Muscle layer of colon (tissue), 2 donors: Measurements from ENCODE around the gene DDX46.
A peak's percentile ranks its signal among the peaks of the same experiment; 100 is the strongest.
"Not testable (repeated sequence)": the region's sequence is repeated elsewhere in the genome, so short reads cannot be mapped to it uniquely, and the experiment has no call there.

Source experiments
- H3K27ac ChIP-seq: one replicate; pipeline ENCODE4 v1.7.0; 2013; ENCODE audit warnings: low read depth, mild to moderate bottlenecking, low read length, moderate library complexity
- H3K27me3 ChIP-seq, 2 donors: one replicate each; pipeline ENCODE4 v1.7.0; 2013; ENCODE audit warnings: low read length in 2 of 2, mild to moderate bottlenecking in 2 of 2; ENCODE audit not compliant: insufficient read depth in 2 of 2, control insufficient read depth in 1 of 2
- H3K36me3 ChIP-seq: one replicate; pipeline ENCODE4 v1.7.0; 2013; ENCODE audit warnings: mild to moderate bottlenecking, low read length; ENCODE audit not compliant: insufficient read depth
- H3K4me1 ChIP-seq: one replicate; pipeline ENCODE4 v1.7.0; 2013; ENCODE audit warnings: mild to moderate bottlenecking, low read length; ENCODE audit not compliant: insufficient read depth
- H3K4me3 ChIP-seq, 2 donors: one replicate each; pipeline ENCODE4 v1.7.0; 2013; ENCODE audit warnings: low read length in 2 of 2, low read depth in 1 of 2, mild to moderate bottlenecking in 1 of 2, moderate library complexity in 1 of 2
- H3K9ac ChIP-seq: one replicate; pipeline ENCODE4 v1.7.0; 2013; ENCODE audit warnings: low read length
- H3K9me3 ChIP-seq: one replicate; pipeline ENCODE4 v1.7.0; 2013; ENCODE audit warnings: mild to moderate bottlenecking, low read length
- donor health status: abdominal sarcoma.
- donor health status: Adenocarcinoma of cecum.

DDX46 gene

DNA sequence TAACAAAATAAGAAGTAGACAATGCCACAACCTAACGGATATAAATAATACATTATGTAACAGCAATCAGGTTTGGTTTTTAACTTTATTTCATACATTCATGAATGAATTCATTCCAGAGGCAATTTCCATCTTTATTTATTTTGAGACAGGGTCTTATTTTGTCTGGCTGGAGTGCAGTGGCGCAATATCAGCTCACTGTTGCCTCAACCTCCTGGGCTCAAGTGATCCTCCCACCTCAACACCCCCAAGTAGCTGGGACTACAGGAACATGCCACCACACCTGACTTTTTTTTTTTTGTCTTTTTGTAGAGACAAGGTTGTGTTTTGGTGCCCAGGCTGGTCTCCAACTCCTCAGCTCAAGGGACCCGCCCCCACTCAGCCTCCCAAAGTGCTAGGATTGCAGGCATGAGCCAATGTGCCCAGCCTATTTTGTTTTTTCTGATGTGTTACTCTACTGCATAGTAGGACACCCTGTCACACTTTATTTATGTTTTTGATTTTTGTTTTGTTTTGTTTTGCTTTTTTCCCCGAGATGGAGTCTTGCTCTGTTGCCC lies 60.9 kb downstream of the DDX46 start:
- Histone ChIP-seq H3K36me3 (peaks cover 34% of the 10 kb centered on the region), H3K9me3 (no peaks in the 10 kb centered on the region), H3K4me1 (no peaks in the 10 kb centered on the region), H3K4me3 (no peak overlapping the region), H3K27ac (no peak overlapping the region), H3K27me3 (no peaks in the 10 kb centered on the region), H3K9ac (no peak overlapping the region)

DNA sequence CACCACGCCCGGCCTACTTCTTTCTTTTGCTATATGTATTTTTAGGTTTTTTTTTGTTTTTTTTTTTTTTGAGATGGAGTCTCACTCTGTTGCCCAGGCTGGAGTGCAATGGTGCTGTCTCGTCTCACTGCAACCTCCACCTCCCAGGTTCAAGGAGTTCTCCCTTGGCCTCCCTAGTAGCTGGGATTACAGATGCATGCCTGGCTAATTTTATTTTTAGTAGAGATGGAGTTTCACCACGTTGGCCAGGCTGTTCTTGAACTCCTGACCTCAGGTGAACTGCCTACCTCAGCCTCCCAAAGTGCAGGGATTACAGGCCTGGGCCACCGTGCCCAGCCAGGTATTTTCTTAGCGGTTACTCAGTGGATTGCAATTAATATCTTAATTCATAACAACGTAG lies 63.3 kb downstream of the DDX46 start:
- H3K9ac ChIP-seq = no peak overlapping the region
- H3K4me1 ChIP-seq = no peaks in the 10 kb centered on the region

DNA sequence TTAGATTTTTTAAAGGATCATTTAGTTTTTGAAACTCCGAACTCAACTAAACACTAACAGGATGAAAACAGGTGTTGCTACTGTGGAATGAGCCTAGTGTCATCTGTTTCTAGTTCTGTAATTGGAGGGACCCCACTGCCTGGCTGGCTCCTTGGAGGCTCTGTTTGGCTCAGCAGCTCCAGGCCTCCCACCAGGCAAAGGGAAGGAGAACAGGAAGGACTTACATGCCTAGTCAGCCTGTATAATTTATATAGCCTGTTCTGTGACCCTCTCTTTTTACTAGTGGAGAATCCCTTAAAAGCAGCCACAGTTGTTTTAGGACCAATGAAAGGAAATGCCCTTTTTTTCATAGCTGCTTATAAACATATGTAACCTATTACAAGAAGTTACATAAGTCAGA lies 66.1 kb downstream of the DDX46 start:
- H3K27me3 ChIP-seq = no peaks in the 10 kb centered on the region
- no peak overlapping the region for H3K4me3 ChIP-seq
- H3K9ac ChIP-seq = no peak overlapping the region
- no peak overlapping the region for H3K27ac ChIP-seq
- no peaks in the 10 kb centered on the region for H3K9me3 ChIP-seq
- H3K4me1 ChIP-seq = no peaks in the 10 kb centered on the region
- H3K36me3 ChIP-seq = peaks cover 28% of the 10 kb centered on the region

More for the DNA sequence above, 63.3 kb downstream of the DDX46 start:
- Histone ChIP-seq H3K27ac (no peak overlapping the region), H3K36me3 (peaks cover 34% of the 10 kb centered on the region), H3K27me3 (no peaks in the 10 kb centered on the region), H3K4me3 (no peak overlapping the region), H3K9me3 (no peaks in the 10 kb centered on the region)

DNA sequence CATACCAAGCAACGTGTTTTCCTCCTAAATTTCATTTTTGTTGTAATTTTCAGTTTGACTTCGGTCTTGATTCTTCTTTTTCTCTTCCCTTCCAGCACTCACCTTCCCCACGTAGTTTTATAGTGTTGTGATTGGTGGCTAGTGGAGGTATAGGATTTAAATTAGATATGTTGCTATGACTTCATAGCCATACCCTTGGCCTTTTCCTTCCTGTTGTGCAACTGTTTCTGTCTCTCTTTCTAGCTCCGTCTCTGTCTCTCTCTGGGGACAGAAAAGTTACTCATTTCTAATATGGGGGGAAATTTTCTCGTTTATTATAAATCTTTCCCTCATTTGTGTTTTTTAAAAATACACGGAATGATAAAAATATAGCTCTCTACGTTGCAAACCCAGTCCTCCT lies 66.6 kb downstream of the DDX46 start:
- H3K27me3 ChIP-seq = no peaks in the 10 kb centered on the region
- no peaks in the 10 kb centered on the region for H3K9me3 ChIP-seq
- no peaks in the 10 kb centered on the region for H3K4me1 ChIP-seq
- H3K36me3 ChIP-seq = peaks cover 23% of the 10 kb centered on the region
- H3K9ac ChIP-seq = no peak overlapping the region
- no peak overlapping the region for H3K4me3 ChIP-seq
- H3K27ac ChIP-seq = no peak overlapping the region

GRCh38 chr5:134833340-134834032 lies 74.9 kb downstream of the DDX46 start:
- H3K27ac ChIP-seq = no peak overlapping the region
- no peak overlapping the region for H3K9ac ChIP-seq
- peaks cover 3% of the 10 kb centered on the region for H3K36me3 ChIP-seq

DNA sequence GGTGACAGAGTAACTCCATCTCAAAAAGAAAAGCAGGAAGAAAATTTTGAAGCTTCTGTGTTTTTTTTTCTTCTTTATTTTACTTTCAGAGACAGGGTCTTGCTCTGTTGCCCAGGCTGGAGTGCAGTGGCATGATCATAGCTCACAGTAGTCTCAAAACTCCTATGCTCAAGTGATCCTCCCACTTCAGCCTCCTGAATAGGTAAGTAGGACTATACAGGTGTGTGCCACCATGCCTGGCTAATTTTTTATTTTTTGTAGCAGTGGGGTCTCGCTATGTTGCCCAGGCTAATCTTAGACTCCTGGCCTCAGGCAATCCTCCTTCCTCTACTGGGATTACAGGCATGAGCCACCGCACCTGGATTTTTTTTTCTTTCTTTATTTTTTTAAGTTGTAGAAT lies 77.0 kb downstream of the DDX46 start:
- Histone ChIP-seq H3K4me1 (no peaks in the 10 kb centered on the region), H3K9ac (no peak overlapping the region), H3K27ac (no peak overlapping the region), H3K27me3 (no peaks in the 10 kb centered on the region), H3K36me3 (peaks cover 3% of the 10 kb centered on the region), H3K9me3 (no peaks in the 10 kb centered on the region), H3K4me3 (no peak overlapping the region)

More at GRCh38 chr5:134833340-134834032, 74.9 kb downstream of the DDX46 start:
- Histone ChIP-seq H3K4me1 (no peaks in the 10 kb centered on the region), H3K4me3 (no peak overlapping the region), H3K27me3 (no peaks in the 10 kb centered on the region), H3K9me3 (no peaks in the 10 kb centered on the region)

DNA sequence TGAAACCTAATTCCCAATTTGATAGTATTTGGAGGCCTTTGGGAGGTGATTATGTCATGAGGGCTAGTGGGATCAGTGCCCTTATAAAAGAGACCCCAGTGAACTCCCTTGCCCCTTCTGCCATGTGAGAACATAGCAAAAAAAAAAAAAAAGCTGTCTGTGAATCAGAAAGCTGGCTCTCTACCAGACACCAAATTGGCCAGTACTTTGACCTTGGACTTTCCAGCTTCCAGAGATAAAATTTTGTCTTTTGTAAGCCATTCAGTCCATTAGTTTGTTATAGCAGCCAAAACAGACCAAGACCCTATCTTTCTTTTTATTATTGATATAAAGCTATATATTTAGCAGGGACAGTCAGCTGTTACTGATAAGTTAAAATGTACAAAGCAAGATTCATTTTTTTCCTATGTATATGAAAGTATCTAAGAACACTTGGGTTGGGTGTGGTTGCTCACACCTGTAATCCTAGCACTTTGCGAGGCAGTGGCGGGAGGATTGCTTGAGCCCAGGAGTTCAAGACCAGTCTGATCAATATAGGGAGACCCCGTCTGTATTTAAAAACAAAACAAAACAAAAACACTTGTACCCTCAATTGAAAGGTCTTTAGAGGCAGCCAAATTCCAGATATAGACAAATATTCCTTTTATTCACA lies 79.1 kb downstream of the DDX46 start:
- no peaks in the 10 kb centered on the region for H3K27me3 ChIP-seq
- H3K4me3 ChIP-seq = no peak overlapping the region
- H3K9ac ChIP-seq = no peak overlapping the region
- no peaks in the 10 kb centered on the region for H3K4me1 ChIP-seq
- H3K9me3 ChIP-seq = no peaks in the 10 kb centered on the region
- H3K36me3 ChIP-seq = peaks cover 3% of the 10 kb centered on the region
- H3K27ac ChIP-seq = no peak overlapping the region

DNA sequence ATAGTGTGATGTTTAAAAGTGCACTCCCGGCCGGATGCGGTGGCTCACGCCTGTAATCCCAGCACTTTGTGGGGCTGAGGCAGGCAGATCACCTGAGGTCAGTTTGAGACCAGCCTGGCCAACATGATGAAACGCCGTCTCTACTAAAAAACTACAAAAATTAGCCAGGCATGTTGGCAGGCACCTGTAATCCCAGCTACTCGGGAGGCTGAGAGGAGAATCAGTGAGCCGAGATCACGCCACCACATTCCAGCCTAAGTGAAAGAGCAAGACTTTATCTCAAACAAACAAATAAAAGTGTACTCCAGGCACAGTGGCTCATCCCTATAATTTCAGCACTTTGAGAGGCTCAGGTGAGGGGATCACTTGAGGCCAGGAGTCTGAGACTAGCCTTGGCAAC lies 79.8 kb downstream of the DDX46 start:
- H3K27me3 ChIP-seq, H3K36me3 ChIP-seq, H3K9me3 ChIP-seq, H3K27ac ChIP-seq, H3K4me3 ChIP-seq, H3K9ac ChIP-seq, H3K4me1 ChIP-seq: not testable (repeated sequence)

- no peak overlapping the region for H3K27ac ChIP-seq
- no peaks in the 10 kb centered on the region for H3K9me3 ChIP-seq
- H3K36me3 ChIP-seq = no peaks in the 10 kb centered on the region
- H3K4me1 ChIP-seq = peaks cover 5% of the 10 kb centered on the region
- H3K27me3 ChIP-seq = no peaks in the 10 kb centered on the region
- no peak overlapping the region for H3K4me3 ChIP-seq
- H3K9ac ChIP-seq = no peak overlapping the region
Observed at GRCh38 chr5:134840811-134841210, 82.2 kb downstream of the DDX46 start.

GRCh38 chr5:134844252-134844651 lies 85.7 kb downstream of the DDX46 start:
- no peak overlapping the region for H3K4me3 ChIP-seq
- H3K9me3 ChIP-seq = no peaks in the 10 kb centered on the region
- no peak overlapping the region for H3K9ac ChIP-seq
- H3K4me1 ChIP-seq = peaks cover 15% of the 10 kb centered on the region
- H3K36me3 ChIP-seq = no peaks in the 10 kb centered on the region
- H3K27ac ChIP-seq = no peak overlapping the region
- no peaks in the 10 kb centered on the region for H3K27me3 ChIP-seq

DNA sequence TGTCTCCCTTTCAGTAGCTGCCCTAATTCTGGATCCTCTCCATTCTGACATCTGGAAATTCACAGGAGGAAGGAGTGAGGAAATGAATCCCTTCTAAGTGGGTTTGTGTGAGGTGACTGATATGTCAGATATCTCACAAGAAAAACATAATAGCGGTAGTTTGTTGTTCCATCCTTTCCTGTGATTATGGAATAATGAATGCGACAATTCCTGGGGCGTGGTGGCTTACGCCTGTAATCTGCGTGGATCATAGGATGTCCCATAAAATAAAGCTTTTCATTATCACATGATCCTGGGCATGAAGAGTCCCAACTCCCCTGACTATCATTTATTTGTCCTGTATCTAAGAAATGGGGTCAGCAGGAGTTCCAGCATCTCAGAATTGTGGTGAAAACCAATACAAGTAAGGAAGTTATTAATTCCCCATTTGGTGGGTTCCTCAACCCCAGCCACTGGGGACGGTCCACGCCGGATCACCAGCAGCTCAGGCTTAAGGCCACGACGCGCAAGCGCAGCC lies 86.8 kb downstream of the DDX46 start:
- H3K4me3 ChIP-seq = peak overlapping the region; percentile 65 to 96
- H3K4me1 ChIP-seq = peaks cover 15% of the 10 kb centered on the region
- H3K36me3 ChIP-seq = no peaks in the 10 kb centered on the region
- H3K27me3 ChIP-seq = no peaks in the 10 kb centered on the region
- H3K9me3 ChIP-seq = no peaks in the 10 kb centered on the region
- H3K27ac ChIP-seq = peak overlapping the region; percentile 92
- peak overlapping the region; percentile 77 for H3K9ac ChIP-seq
